GM18519 (cell line): ENCODE results near the gene NR2F2.
"Not testable (repeated sequence)": the region's sequence is repeated elsewhere in the genome, so short reads cannot be mapped to it uniquely, and the experiment has no call there.

Experiments
- ATAC-seq: cut with Tn5 transposase; IDR thresholded peaks from one replicate; pipeline ENCODE4 v1.9.1; 2021; ENCODE audit warnings: mild to moderate bottlenecking, moderate library complexity; ENCODE audit not compliant: unreplicated experiment, low FRiP score

The NR2F2 gene

DNA sequence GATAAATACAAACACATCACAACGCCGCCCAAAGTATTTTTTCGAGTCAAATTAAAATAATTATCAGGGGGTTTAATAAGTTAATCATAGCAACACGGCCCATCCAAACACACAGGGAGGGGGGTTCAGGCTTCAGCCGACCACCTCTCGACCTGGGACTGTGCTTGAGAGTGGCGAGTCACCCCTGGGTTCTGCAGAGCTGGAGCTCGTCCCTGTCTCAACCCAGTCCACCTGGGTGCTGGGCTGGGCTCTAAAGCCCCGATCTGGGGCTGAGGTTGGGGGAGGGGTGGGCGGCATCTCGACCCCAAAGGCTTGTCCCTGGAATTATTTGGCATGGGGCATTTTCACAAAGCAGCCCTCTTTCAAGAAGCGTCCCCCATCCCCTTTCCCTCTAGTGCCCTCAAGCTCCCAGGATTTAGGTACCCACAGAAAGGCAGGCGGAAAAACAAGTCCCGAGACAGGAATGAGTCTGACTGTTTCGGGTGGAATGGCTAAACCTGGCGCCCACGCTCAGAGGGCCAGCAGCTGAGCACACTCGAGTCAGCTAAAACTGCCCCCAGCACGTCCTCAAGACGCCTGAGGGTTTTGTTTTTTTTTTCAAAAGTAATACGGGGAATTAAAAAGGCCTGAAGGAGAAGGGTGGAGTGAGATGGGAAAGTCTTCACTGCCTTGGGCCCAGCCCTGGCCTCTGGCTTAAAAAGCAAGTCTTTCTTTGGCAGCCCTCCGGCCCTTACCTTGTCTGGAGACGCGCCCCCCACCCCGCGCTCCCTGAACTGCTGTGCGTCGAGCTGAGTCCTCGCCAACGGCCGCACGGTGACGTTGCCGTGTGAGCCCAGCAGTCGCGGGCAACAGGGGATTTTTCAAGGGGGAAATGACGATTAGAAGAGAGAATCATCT is 32.5 kb downstream of the NR2F2 start:
- ATAC-seq: no peak

DNA sequence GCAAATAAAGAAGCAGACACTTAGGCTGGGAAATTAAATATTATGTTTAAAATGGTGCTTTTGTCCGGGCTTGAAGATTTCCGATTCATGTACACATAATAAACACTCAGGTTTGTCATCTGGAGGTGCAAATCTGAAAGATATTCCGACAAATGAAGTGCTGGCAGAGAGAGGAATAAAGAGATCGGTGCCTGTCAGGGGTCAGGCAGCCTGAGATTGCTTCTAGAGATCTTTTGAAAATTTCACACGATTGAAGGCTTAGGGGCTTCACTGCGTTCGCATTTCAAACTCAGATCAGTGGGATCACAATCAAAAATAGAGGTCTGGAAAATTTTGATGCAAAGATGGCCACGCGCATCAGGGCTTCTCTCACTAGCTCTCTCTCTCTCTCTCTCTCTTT is 33.2 kb downstream of the NR2F2 start:
- no peak for ATAC-seq

DNA sequence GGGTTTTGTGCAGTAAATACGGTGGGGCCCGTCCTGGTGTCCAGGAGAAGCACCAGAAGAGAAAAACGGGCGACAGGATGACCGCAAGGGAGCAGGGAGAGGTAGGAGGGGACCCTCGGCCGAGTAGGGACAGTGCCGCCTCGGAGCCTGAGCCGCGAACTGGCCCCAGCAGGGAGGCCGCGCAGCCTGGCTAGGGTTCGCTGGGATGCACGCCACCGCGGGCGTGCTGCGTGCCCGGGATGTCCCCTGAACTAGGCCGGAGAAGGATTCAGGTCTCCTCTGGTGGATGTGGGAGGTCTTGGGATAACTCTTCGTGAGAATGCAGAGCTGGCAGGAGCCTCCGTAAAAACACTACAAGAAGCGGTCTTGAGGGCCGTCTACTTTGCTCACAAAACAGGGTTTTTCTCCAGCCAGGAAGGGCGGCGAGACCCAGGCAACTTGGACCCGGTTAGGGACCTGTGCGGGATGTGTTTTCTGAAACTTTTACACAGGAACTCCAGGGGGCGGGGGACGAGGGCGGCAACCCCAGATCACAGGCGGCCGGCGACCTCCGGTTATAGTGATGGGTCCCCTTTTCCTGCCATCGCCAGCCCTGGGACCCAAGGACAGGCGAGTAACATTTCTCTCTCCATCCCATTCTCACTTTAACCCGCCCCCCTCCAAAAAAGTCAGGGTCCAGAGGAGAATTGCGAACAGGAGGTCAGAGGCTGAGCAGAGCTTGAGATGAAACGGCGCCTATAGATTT is 35.5 kb downstream of the NR2F2 start:
- ATAC-seq: no peak

DNA sequence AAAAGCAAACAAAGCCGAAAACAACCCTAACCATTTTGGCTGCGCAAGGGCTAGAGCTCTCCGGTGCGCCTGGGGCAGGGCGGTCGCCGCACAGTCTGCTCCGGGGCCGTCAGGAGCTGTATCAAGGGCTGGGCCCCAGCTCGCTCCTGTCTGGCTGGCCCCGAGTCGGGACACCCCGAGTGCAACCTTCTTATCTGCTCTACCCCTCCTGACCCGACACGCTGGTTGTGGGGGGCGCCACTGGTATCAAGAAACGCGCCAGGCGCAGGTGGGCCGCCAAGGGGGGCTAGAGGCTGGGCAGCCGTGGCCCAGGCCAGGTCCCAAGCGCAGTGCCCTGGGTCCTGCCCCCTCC is 36.0 kb downstream of the NR2F2 start:
- ATAC-seq: no peak

DNA sequence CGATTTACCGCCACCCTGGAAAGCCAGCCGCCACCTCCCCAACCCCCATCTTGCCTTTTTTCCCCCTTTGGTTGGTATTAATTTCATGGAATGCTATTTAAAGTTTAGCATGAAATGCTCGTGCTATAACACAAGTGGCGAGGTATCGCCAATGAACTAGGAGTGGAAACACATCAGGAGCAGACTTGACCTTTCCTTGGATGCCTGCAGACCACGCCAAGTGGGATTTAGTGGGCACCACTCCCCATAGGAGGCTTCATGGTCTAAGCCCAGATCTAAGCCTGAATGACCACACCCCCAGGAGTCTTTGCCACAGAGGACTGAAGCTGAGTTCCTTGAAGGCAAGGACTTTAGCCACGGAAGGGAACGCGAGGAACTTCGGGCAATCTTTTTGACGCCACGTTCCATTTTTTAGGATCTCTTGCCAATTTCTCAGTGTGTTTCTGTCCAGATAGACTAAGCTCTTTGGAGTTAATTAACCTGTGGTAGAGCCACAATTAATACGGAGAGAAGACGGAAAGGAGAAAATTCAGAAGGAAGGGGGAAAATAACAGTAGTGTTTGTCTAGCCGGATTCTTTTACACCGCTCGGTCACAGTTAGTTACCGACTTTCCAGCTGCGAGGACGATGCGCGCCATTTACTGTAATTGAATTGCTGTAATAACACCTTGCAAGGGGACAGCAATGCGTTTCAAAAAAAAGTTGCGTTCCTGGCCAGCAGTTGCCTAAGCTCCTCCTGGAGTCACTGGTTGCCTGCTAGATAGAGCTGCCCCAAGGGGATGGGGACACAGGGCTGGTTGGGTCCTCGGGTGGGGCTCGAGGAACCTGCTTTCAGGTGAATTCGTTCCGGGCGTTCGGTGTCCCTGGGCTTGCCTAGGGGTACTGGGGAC is 37.1 kb downstream of the NR2F2 start:
- no peak for ATAC-seq

DNA sequence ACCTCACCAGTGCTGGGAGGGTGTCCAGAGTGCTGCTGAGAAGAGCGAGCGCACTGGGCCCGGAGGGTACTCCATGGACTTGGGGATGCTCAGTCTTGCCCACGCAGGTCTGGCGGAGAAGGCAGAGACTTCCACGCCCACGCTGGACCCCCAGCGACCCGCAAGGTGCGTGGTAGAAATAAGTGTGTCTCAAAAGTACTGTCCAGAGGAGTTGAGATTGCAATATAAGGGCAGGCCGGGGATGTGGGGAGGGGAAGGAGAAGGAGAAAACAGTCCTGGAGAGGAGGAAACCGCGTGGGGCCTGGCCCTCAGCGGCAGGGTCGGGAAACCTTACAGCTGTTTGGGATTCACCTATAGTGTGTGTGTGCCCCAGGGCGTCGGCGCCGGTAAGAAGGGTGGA is 38.9 kb downstream of the NR2F2 start:
- ATAC-seq: no peak

DNA sequence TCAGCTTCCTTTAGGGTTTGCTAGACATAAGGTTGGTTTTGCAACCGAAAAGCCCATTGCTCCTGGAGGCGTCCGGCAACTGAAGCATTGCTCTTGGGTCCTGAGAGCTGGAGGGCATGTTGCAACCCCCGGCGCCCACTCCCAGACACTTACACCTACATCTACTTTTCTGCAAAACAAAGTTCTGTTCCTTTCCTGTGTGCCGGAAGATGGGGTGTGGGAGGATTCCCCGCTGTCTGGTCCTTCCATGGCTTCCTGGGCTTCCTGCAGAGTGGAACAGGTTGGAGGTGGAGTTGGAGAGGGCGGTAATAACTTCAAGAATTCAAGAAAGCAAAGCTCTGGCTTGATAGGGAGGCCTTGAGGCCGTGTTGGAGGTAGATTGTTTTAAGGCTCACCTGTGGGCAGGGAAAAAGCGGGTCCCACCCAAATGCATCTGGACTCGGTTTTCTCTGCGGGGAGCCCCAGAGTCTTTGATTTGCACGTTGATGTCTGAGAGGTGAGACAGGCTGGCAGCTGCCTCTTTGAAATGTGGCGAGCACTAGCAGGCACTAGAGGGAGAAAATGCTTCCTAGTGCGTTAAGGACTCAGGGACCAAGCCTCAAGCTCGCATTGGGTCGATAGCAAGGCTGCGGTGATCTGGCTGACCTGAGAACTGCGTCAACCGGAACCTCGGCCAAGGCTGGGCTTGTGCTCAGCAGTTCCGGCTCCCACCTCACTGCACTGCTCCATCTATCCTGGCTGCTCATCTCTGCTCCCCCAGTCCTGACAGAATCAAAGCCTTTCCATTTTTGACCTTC is 39.5 kb downstream of the NR2F2 start:
- no peak for ATAC-seq

DNA sequence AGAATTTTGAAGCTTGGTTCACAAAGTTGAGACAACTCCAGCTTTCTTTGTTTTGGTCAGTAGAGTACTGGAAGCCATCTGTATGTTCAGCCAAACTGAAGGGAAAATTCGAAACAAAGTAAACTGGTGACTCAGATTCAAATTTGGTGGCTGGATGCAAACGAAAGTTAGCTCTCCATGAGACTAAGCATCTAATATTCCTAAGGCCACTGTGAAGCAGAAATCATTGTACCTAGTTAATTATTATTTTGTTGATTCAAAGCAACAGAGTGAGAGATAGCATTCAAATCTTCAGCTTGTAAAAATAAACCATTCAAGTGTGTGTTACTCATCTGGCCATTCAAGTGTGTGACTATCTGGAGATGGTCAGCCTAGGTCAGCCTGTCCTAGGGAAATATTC is 42.1 kb downstream of the NR2F2 start:
- no peak for ATAC-seq

DNA sequence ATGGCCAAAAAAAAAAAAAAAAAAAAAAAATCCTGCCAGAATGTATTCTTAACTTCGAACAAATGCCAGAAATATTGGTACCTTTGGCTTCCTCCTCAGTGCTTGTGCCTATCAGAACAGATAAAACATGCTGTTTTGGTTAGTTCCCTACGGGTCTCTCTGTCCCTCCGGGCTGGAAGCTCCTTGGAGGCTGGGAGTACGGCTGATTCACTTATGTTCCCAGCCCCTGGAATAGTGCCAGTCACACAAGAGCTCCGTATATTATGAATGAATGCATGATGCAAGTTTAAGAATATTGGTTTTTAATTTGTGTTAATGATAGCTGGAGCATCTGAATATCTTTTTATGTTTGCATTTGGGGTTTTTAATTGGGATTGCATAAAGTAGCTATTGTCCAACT is 44.0 kb downstream of the NR2F2 start:
- no peak for ATAC-seq

DNA sequence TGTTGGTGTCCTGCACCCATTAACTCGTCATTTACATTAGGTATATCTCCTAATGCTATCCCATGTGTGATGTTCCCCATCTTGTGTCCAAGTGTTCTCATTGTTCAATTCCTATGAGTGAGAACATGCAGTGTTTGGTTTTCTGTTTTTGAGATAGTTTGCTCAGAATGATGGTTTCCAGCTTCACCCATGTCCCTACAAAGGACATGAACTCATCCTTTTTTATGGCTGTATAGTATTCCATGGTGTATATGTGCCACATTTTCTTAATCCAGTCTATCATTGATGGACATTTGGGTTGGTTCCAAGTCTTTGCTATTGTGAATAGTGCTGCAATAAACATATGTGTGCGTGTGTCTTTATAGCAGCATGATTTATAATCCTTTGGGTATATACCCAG is 49.1 kb downstream of the NR2F2 start:
- not testable (repeated sequence) for ATAC-seq

DNA sequence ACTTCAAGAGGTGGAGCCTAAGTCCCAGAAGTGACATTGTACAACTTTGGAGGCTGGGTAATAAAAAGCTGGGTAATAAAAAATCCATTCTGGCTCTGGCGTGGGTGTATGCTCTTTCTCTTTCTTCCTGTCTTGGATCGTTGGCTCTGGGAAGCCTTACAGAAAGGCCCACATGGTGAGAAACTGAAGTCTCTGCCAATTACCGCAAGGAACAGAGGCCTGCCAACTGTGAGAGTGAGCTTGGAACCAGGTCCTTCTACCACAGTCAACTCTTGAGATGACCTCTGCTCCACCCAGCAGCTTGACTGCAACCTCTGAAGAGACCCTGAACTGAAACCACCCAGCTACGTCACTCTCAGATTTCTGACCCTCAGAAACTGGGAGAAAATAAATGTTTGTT is 51.0 kb downstream of the NR2F2 start:
- ATAC-seq: no peak

DNA sequence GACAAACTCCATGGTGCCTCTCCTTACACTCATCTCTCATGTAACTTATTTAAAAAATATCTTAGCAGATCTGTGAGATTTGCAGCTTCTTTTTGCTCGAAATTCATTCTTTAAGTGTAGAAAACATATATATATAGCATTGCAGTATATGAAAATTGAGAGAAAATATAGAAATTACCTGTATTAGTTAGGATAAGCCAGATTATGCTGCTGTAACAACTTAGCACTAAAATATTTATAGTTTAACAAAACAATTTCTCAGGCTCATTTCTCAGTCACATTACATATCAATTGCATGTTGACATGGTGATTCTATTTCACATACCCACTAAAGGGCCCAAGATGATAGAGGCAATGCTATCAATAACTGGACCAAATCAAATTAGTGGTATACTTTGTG is 54.7 kb downstream of the NR2F2 start:
- no peak for ATAC-seq

DNA sequence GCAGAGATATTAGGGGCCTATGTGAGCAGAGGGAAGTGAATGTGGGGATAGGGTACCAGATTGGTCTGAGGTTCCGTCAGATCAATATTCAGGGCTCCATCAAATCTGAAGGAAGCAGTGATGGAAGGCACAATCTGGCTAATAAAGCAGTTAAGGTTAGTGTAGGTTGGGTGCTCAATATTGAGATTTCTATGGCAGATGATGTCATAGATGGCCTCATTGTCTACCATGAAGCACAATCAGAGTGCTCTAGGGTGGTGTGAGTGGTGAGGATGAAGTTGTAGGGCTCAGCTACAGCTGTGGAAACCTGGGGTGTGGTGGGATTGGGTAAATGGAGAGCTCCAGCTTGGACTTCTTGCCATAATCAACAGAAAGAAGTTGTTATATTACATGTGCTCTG is 58.2 kb downstream of the NR2F2 start:
- no peak for ATAC-seq
